22Rv1 (cell line): ENCODE data around the gene URGCP.

Experiments
- CTCF ChIP-seq: fragments of 450-650 bp; IDR thresholded peaks from 2 replicates; pipeline ENCODE4 v1.5.1; 2017; ENCODE audit warnings: mild to moderate bottlenecking
- ZFX ChIP-seq: fragments of 450-650 bp; IDR thresholded peaks from 2 replicates; pipeline ENCODE4 v1.6.1; 2017; ENCODE audit warnings: antibody characterized with exemption, borderline replicate concordance

- TF ChIP-seq CTCF = no peak
- no peak for TF ChIP-seq ZFX
Measured at GRCh38 chr7:43884617-43885016, 21.8 kb downstream of the URGCP start.
